SK-N-SH treated with all-trans-retinoic acid at 6 μM for 48 hours (cell line): ENCODE data around the gene KHSRP.

Experiments used
- TCF4 ChIP-seq: fragments of 250-450 bp; sonication (Bioruptor Pico); IDR thresholded peaks from 2 replicates; pipeline ENCODE4 v1.8.0; 2021; ENCODE audit warnings: mild to moderate bottlenecking, moderate library complexity, borderline replicate concordance
- ZNF8 ChIP-seq: fragments of 450-650 bp; formaldehyde crosslinking; IDR thresholded peaks from 2 replicates; pipeline ENCODE4 v1.5.0; 2020; ENCODE audit warnings: mild to moderate bottlenecking, moderate library complexity

DNA sequence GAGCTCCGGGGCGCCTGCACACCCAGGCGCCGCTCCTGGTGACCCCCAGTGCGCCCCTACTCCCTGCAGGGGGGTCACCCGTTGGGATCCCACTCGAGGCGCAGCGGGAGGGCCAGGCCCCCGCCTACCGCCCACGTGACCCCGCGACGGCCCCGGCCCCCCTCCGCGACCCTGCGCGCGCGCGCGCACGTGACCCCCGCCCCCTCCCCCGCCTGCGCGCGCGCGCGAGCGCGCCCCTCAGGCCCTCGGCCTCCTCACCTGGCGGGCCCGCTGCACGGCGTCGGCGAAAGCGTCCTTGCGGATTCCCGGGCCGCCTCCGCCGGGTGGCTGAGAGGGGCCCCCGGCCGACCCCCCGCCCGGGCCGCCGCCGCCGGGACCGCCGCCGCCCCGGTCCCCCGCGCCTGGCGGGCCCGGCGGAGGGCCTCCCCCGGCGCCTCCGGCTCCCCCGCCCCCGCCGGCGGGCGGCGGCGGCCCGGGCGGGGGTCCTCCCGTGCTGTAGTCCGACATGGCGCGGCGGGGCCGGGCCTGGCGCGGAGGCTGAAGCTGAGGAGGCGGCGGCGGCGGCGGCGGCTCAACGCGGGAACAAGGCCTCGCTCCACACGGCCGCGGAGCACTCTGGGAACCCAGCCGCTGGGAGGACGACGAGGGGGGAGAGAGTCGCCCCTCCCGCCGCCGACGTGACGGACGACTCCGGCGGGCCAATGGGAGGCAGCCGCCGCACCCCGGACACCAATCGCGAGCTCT lies at the start of gene KHSRP:
- no peak for TF ChIP-seq TCF4
- no peak for TF ChIP-seq ZNF8 (CRISPR knock-in tag)
